Measurements from ENCODE around the gene KIAA1217.
"Not testable (repeated sequence)": the region's sequence is repeated elsewhere in the genome, so short reads cannot be mapped to it uniquely, and the experiment has no call there.

Gene KIAA1217

GRCh38 chr10:24288581-24288980, 79.6 kb downstream of the KIAA1217 start:
- no peak for DNase-seq (ENCODE audit: low read depth in 2 of 2)

GRCh38 chr10:24289235-24289634, 80.3 kb downstream of the KIAA1217 start:
- DNase-seq (ENCODE audit: low read depth in 2 of 2): no peak

- DNase-seq (ENCODE audit: low read depth in 2 of 2): no peak
Measured at GRCh38 chr10:24292304-24293293, 83.7 kb downstream of the KIAA1217 start.

GRCh38 chr10:24299578-24300260, 90.8 kb downstream of the KIAA1217 start:
- no peak for DNase-seq (ENCODE audit: low read depth in 2 of 2)

- no peak for DNase-seq (ENCODE audit: low read depth in 2 of 2)
Measured at GRCh38 chr10:24303522-24304310, 94.8 kb downstream of the KIAA1217 start.

GRCh38 chr10:24305551-24306506, 96.9 kb downstream of the KIAA1217 start:
- no peak for DNase-seq (ENCODE audit: low read depth in 2 of 2)

GRCh38 chr10:24306507-24306875, 97.6 kb downstream of the KIAA1217 start:
- no peak for DNase-seq (ENCODE audit: low read depth in 2 of 2)

GRCh38 chr10:24307116-24307515, 98.2 kb downstream of the KIAA1217 start:
- no peak for DNase-seq (ENCODE audit: low read depth in 2 of 2)

GRCh38 chr10:24307696-24308485, 99.0 kb downstream of the KIAA1217 start:
- no peak for DNase-seq (ENCODE audit: low read depth in 2 of 2)

GRCh38 chr10:24310104-24310503, 101.2 kb downstream of the KIAA1217 start:
- DNase-seq (ENCODE audit: low read depth in 2 of 2): no peak

- no peak for DNase-seq (ENCODE audit: low read depth in 2 of 2)
Measured at GRCh38 chr10:24311888-24312287, 103.0 kb downstream of the KIAA1217 start.

- DNase-seq (ENCODE audit: low read depth in 2 of 2): no peak
Measured at GRCh38 chr10:24313283-24313682, 104.3 kb downstream of the KIAA1217 start.

GRCh38 chr10:24315211-24315610, 106.3 kb downstream of the KIAA1217 start:
- DNase-seq (ENCODE audit: low read depth in 2 of 2): no peak

- no peak for DNase-seq (ENCODE audit: low read depth in 2 of 2)
Measured at GRCh38 chr10:24318517-24318916, 109.6 kb downstream of the KIAA1217 start.

- no peak for DNase-seq (ENCODE audit: low read depth in 2 of 2)
Measured at GRCh38 chr10:24320373-24320772, 111.4 kb downstream of the KIAA1217 start.

GRCh38 chr10:24324651-24325050, 115.7 kb downstream of the KIAA1217 start:
- DNase-seq (ENCODE audit: low read depth in 2 of 2): no peak

GRCh38 chr10:24331457-24331856, 122.5 kb downstream of the KIAA1217 start:
- no peak for DNase-seq (ENCODE audit: low read depth in 2 of 2)

GRCh38 chr10:24333736-24334135, 124.8 kb downstream of the KIAA1217 start:
- no peak for DNase-seq (ENCODE audit: low read depth in 2 of 2)

GRCh38 chr10:24334279-24334939, 125.5 kb downstream of the KIAA1217 start:
- no peak for DNase-seq (ENCODE audit: low read depth in 2 of 2)

- DNase-seq (ENCODE audit: low read depth in 2 of 2): not testable (repeated sequence)
Measured at GRCh38 chr10:24337723-24338122, 128.8 kb downstream of the KIAA1217 start.

Measured in activated CD4-positive, alpha-beta T cell treated with anti-CD3 and anti-CD28 coated beads for 24 hours (primary cell).